AG04450 (cell line): ENCODE results near the gene RPGR. TPM values are rescaled to one million over a fixed set of nuclear protein-coding genes. Genes with fewer than 3 reads are reported as not detected.

Experiments used
- CTCF ChIA-PET: fragments of 300-600, 350-600 bp; formaldehyde crosslinking; extraction: SDS; loops from one replicate; lab custom pipeline; 2022; ENCODE audit warnings: antibody characterized with exemption, inconsistent platforms; lab: Charles Lee
- POLR2A ChIA-PET: fragments of 350-600 bp; formaldehyde crosslinking; extraction: SDS; loops from one replicate; lab custom pipeline; 2021; ENCODE audit warnings: antibody characterized with exemption, inconsistent platforms; lab: Yijun Ruan, JAX
- DNase-seq: peaks from one replicate; pipeline ENCODE4 v3.0.0-alpha.2; 2011; ENCODE audit warnings: low read depth, low spot score
- H3K27ac ChIP-seq: one replicate; pipeline ENCODE4 v1.5.1; 2012; ENCODE audit warnings: low read depth, low read length, control low read depth
- H3K27me3 ChIP-seq: one replicate; pipeline ENCODE4 v1.6.0; 2012; ENCODE audit warnings: low read length; ENCODE audit not compliant: control insufficient read depth, insufficient read depth
- H3K4me3 ChIP-seq: 2 replicates; pipeline ENCODE4 v1.5.1; 2011; ENCODE audit warnings: mild to moderate bottlenecking, low read depth, low read length, control low read depth
- H3K9me3 ChIP-seq: 2 replicates; pipeline ENCODE4 v1.5.1; 2012; ENCODE audit warnings: low read length; ENCODE audit not compliant: control insufficient read depth, insufficient read depth
- CTCF ChIP-seq: IDR thresholded peaks from 2 replicates; pipeline ENCODE4 v1.5.1; 2011; ENCODE audit warnings: low read depth, low read length, control low read depth, inconsistent platforms
- polyA plus RNA-seq: library from polyadenylated mRNA; depleted of rRNA; stranded (reverse); fragments of >200 nt; gene quantifications from 2 replicates; pipeline ENCODE4 v1.2.3, GENCODE V29; 2011

RPGR gene
- polyA plus RNA-seq, 1 experiment = 2.0 TPM

GRCh38 chrX:38262715-38263620 is 64.3 kb downstream of the RPGR start:
- TF ChIP-seq CTCF = no peak
- Histone ChIP-seq H3K4me3 (no peak overlapping the region), H3K9me3 (no peaks in the 10 kb centered on the region), H3K27me3 (no peaks in the 10 kb centered on the region), H3K27ac (peak overlapping the region; percentile 39)
- DNase-seq = peak; percentile 21
- POLR2A ChIA-PET = interaction anchor here (0.7 kb wide), 1 partner anchor 15 kb away, joined by 7 read pairs; no protein-coding TSS in a partner anchor
- CTCF ChIA-PET = interaction anchor here (0.6 to 1.4 kb wide), 4 partner anchors 19 to 295 kb away, joined by 4 to 7 read pairs (median 5); partner anchors contain the start of genes RPGR and SRPX

- Histone ChIP-seq H3K9me3 (no peaks in the 10 kb centered on the region), H3K4me3 (no peak overlapping the region), H3K27me3 (no peaks in the 10 kb centered on the region), H3K27ac (no peak overlapping the region)
- TF ChIP-seq CTCF = peak; percentile 45
- CTCF ChIA-PET = interaction anchor here (0.6 to 1.3 kb wide), 3 partner anchors 22 to 514 kb away, joined by 3 read pairs; no protein-coding TSS in a partner anchor
- POLR2A ChIA-PET = no interaction called here
- DNase-seq = no peak
Measured at GRCh38 chrX:38260231-38260630, 67.1 kb downstream of the RPGR start.

GRCh38 chrX:38256019-38256418 is 71.3 kb downstream of the RPGR start:
- TF ChIP-seq CTCF = no peak
- no peaks in the 10 kb centered on the region for H3K9me3 ChIP-seq
- no peak overlapping the region for H3K4me3 ChIP-seq
- H3K27ac ChIP-seq = no peak overlapping the region
- DNase-seq = no peak
- H3K27me3 ChIP-seq = no peaks in the 10 kb centered on the region
- CTCF ChIA-PET = no interaction called here
- POLR2A ChIA-PET = no interaction called here

GRCh38 chrX:38249965-38250364 is 77.3 kb downstream of the RPGR start:
- no peak overlapping the region for H3K4me3 ChIP-seq
- H3K27ac ChIP-seq = no peak overlapping the region
- POLR2A ChIA-PET = no interaction called here
- DNase-seq = no peak
- no peak for TF ChIP-seq CTCF
- CTCF ChIA-PET = no interaction called here
- no peaks in the 10 kb centered on the region for H3K9me3 ChIP-seq
- H3K27me3 ChIP-seq = no peaks in the 10 kb centered on the region

GRCh38 chrX:38247051-38247450 is 80.3 kb downstream of the RPGR start:
- POLR2A ChIA-PET = interaction anchor here (0.6 kb wide), 1 partner anchor 15 kb away, joined by 7 read pairs; no protein-coding TSS in a partner anchor
- no peaks in the 10 kb centered on the region for H3K27me3 ChIP-seq
- no peak for TF ChIP-seq CTCF
- no peak overlapping the region for H3K27ac ChIP-seq
- DNase-seq = no peak
- CTCF ChIA-PET = no interaction called here
- no peaks in the 10 kb centered on the region for H3K9me3 ChIP-seq
- no peak overlapping the region for H3K4me3 ChIP-seq
